AG04449 (cell line): ENCODE data around the gene OXLD1.
A peak's percentile ranks its signal among the peaks of the same experiment; 100 is the strongest.

Experiments used
- CTCF ChIA-PET: fragments of 350-600 bp; formaldehyde crosslinking; extraction: SDS; loops from one replicate; lab custom pipeline; 2021; ENCODE audit warnings: antibody characterized with exemption; lab: Yijun Ruan, JAX
- POLR2A ChIA-PET: fragments of 400-600, 350-600 bp; formaldehyde crosslinking; extraction: SDS; loops from one replicate; lab custom pipeline; 2020; ENCODE audit warnings: antibody characterized with exemption, inconsistent platforms; lab: Yijun Ruan, JAX
- DNase-seq: peaks from one replicate; pipeline ENCODE4 v3.0.0-alpha.2; 2010; ENCODE audit warnings: low read depth, low spot score
- H3K4me3 ChIP-seq: 2 replicates; pipeline ENCODE4 v1.5.1; 2011; ENCODE audit warnings: low read depth, mild to moderate bottlenecking, control low read depth, low read length
- CTCF ChIP-seq: IDR thresholded peaks from one replicate; pipeline ENCODE4 v1.5.1; 2011; ENCODE audit warnings: mild to moderate bottlenecking, moderate library complexity, low read length, control low read depth, inconsistent platforms; ENCODE audit not compliant: insufficient read depth; ENCODE audit errors: missing control alignments

Gene OXLD1

GRCh38 chr17:81652906-81653771 is 13.3 kb downstream of the OXLD1 start:
- POLR2A ChIA-PET: interaction anchor here (0.7 kb wide), 1 partner anchor 10 kb away, joined by 3 read pairs; no protein-coding TSS in a partner anchor
- DNase-seq: no peak
- H3K4me3 ChIP-seq: no peak overlapping the region
- CTCF ChIA-PET: no interaction called here
- no peak for TF ChIP-seq CTCF

GRCh38 chr17:81651692-81652091 is 14.7 kb downstream of the OXLD1 start:
- DNase-seq: peak; percentile 59
- TF ChIP-seq CTCF: no peak
- no peak overlapping the region for H3K4me3 ChIP-seq
- ChIA-PET POLR2A (no interaction called here), CTCF (no interaction called here)

- H3K4me3 ChIP-seq: no peak overlapping the region
- no peak for DNase-seq
- POLR2A ChIA-PET: no interaction called here
- no peak for TF ChIP-seq CTCF
- CTCF ChIA-PET: interaction anchor here (1.9 kb wide), 1 partner anchor 9 kb away, joined by 5 read pairs; no protein-coding TSS in a partner anchor
Measured at GRCh38 chr17:81650951-81651350, 15.5 kb downstream of the OXLD1 start.

- no peak overlapping the region for H3K4me3 ChIP-seq
- DNase-seq: no peak
- no peak for TF ChIP-seq CTCF
- POLR2A ChIA-PET: no interaction called here
- CTCF ChIA-PET: interaction anchor here (0.7 to 1.4 kb wide), 2 partner anchors 15 to 17 kb away, joined by 3 read pairs; no protein-coding TSS in a partner anchor
Measured at GRCh38 chr17:81648707-81649085, 17.7 kb downstream of the OXLD1 start.

- TF ChIP-seq CTCF: no peak
- ChIA-PET CTCF (interaction anchor here (1.4 kb wide), 1 partner anchor 17 kb away, joined by 3 read pairs; no protein-coding TSS in a partner anchor), POLR2A (interaction anchor here (1.3 kb wide), 1 partner anchor 96 kb away, joined by 4 read pairs; the partner anchor contains the start of gene FAAP100)
- DNase-seq: no peak
- H3K4me3 ChIP-seq: peak overlapping the region; percentile 12
Measured at GRCh38 chr17:81648013-81648706, 18.2 kb downstream of the OXLD1 start.

GRCh38 chr17:81647640-81648012 is 18.8 kb downstream of the OXLD1 start:
- ChIA-PET CTCF (interaction anchor here (1.4 kb wide), 1 partner anchor 16 kb away, joined by 3 read pairs; no protein-coding TSS in a partner anchor), POLR2A (interaction anchor here (1.3 kb wide), 1 partner anchor 96 kb away, joined by 4 read pairs; the partner anchor contains the start of gene FAAP100)
- no peak for DNase-seq
- H3K4me3 ChIP-seq: no peak overlapping the region
- TF ChIP-seq CTCF: no peak
